WTC11 (cell line): ENCODE data around the gene CYTH3. TPM values are rescaled to one million over a fixed set of nuclear protein-coding genes. Genes with fewer than 3 reads are reported as not detected.
A peak's percentile ranks its signal among the peaks of the same experiment; 100 is the strongest.

ENCODE experiments used
- ATAC-seq: fragments of 200-7000 bp; cut with Tn5 transposase; 2 replicates; pipeline ENCODE4 v1.10.0; 2021; ENCODE audit warnings: mild to moderate bottlenecking, moderate library complexity
- Bru-seq: library from RNA; stranded (reverse); fragments of 400-500 nt; gene quantifications from one replicate; lab custom pipeline; 2021; lab: Mats Ljungman, UMichigan
- CTCF ChIA-PET: fragments of 300-600 bp; sonication (Branson Sonifier 250); formaldehyde crosslinking; loops from one replicate; lab custom pipeline; 2021; ENCODE audit warnings: antibody characterized with exemption; lab: Charles Lee
- POLR2A ChIA-PET: fragments of 350-600 bp; sonication (Branson Sonifier 250); formaldehyde crosslinking; loops from one replicate; lab custom pipeline; 2021; ENCODE audit warnings: antibody characterized with exemption; lab: Charles Lee
- DNase-seq: peaks from one replicate; pipeline ENCODE4 v3.0.0; 2021; ENCODE audit warnings: low spot score
- H3K27ac Mint-ChIP-seq: 2 replicates; pipeline ENCODE4 v1.8.0; 2021; ENCODE audit warnings: mixed read lengths
- H3K27me3 Mint-ChIP-seq: 2 replicates; pipeline ENCODE4 v1.8.0; 2021; ENCODE audit warnings: low read depth, mild to moderate bottlenecking, moderate library complexity, mixed read lengths
- H3K36me3 Mint-ChIP-seq: 2 replicates; pipeline ENCODE4 v1.8.0; 2021; ENCODE audit warnings: mixed read lengths
- H3K4me1 Mint-ChIP-seq: 2 replicates; pipeline ENCODE4 v1.8.0; 2022; ENCODE audit warnings: mixed read lengths
- H3K4me3 Mint-ChIP-seq: 2 replicates; pipeline ENCODE4 v1.8.0; 2021; ENCODE audit warnings: mild to moderate bottlenecking, moderate library complexity, mixed read lengths
- H3K9me3 Mint-ChIP-seq: 2 replicates; pipeline ENCODE4 v1.8.0; 2021; ENCODE audit warnings: mixed read lengths
- CBFB ChIP-seq: sonication (generic); formaldehyde crosslinking; IDR thresholded peaks from 2 replicates; pipeline ENCODE4 v1.8.1; 2022; ENCODE audit warnings: mild to moderate bottlenecking, low read depth, missing genetic modification reagents
- FOXP1 ChIP-seq: sonication (generic); formaldehyde crosslinking; IDR thresholded peaks from 2 replicates; pipeline ENCODE4 v1.8.0; 2022; ENCODE audit warnings: missing genetic modification reagents, mild to moderate bottlenecking, moderate library complexity, borderline replicate concordance
- GABPB1 ChIP-seq: sonication (generic); formaldehyde crosslinking; IDR thresholded peaks from 2 replicates; pipeline ENCODE4 v1.8.1; 2023; ENCODE audit warnings: mild to moderate bottlenecking, missing genetic modification reagents
- GRHL2 ChIP-seq: fragments of 250-450 bp; sonication (Bioruptor Pico); IDR thresholded peaks from 2 replicates; pipeline ENCODE4 v1.8.0; 2022; ENCODE audit warnings: mild to moderate bottlenecking, moderate library complexity; ENCODE audit not compliant: insufficient replicate concordance, severe bottlenecking
- IRF2 ChIP-seq: sonication (generic); formaldehyde crosslinking; IDR thresholded peaks from 2 replicates; pipeline ENCODE4 v1.8.0; 2022; ENCODE audit warnings: low read depth, missing genetic modification reagents, borderline replicate concordance
- MYBL2 ChIP-seq: sonication (generic); formaldehyde crosslinking; IDR thresholded peaks from 2 replicates; pipeline ENCODE4 v1.8.1; 2023; ENCODE audit warnings: mild to moderate bottlenecking, moderate library complexity, missing genetic modification reagents
- NFE2L1 ChIP-seq: sonication (generic); formaldehyde crosslinking; IDR thresholded peaks from 2 replicates; pipeline ENCODE4 v1.8.1; 2023; ENCODE audit warnings: missing genetic modification reagents
- OVOL2 ChIP-seq: fragments of 250-450 bp; sonication (Bioruptor Pico); IDR thresholded peaks from 2 replicates; pipeline ENCODE4 v1.9.0; 2021; ENCODE audit warnings: mild to moderate bottlenecking, borderline replicate concordance
- RELA ChIP-seq: sonication (generic); formaldehyde crosslinking; IDR thresholded peaks from 2 replicates; pipeline ENCODE4 v1.8.1; 2022; ENCODE audit warnings: missing genetic modification reagents, mild to moderate bottlenecking, borderline replicate concordance
- RORB ChIP-seq: fragments of 250-450 bp; sonication (Bioruptor Pico); IDR thresholded peaks from 2 replicates; pipeline ENCODE4 v1.9.0; 2021; ENCODE audit warnings: mild to moderate bottlenecking
- SMAD3 ChIP-seq: sonication (generic); formaldehyde crosslinking; IDR thresholded peaks from 2 replicates; pipeline ENCODE4 v1.8.0; 2022; ENCODE audit warnings: missing genetic modification reagents, mild to moderate bottlenecking, borderline replicate concordance
- SP1 ChIP-seq: sonication (generic); formaldehyde crosslinking; conservative IDR thresholded peaks from 2 replicates; pipeline ENCODE4 v1.8.1; 2022; ENCODE audit warnings: missing genetic modification reagents
- ZNF232 ChIP-seq: sonication (generic); formaldehyde crosslinking; IDR thresholded peaks from 2 replicates; pipeline ENCODE4 v1.8.0; 2022; ENCODE audit warnings: mild to moderate bottlenecking, missing genetic modification reagents
- long read RNA-seq, 3 experiments: library from RNA in 1 of 3; library from capped mRNA in 1 of 3; library from polyadenylated mRNA in 1 of 3; unstranded in 2 of 3; stranded (forward) in 1 of 3; transcript quantifications; one replicate each; pipeline ENCODE4 v2.0.0, GENCODE V29; 2021
- total RNA-seq: library from RNA; stranded (reverse); gene quantifications from 3 replicates; pipeline ENCODE4 v1.2.3, GENCODE V29; 2021
- TF ChIP-seq, protein P1 (sequence below): fragments of 250-450 bp; sonication (Bioruptor Pico); IDR thresholded peaks from 2 replicates; pipeline ENCODE4 v1.9.0; 2021; ENCODE audit warnings: mild to moderate bottlenecking
- TF ChIP-seq, protein P2 (sequence below): fragments of 250-450 bp; sonication (Bioruptor Pico); conservative IDR thresholded peaks from 2 replicates; pipeline ENCODE4 v1.9.0; 2021; ENCODE audit warnings: mild to moderate bottlenecking
- TF ChIP-seq, protein P3 (sequence below): fragments of 250-450 bp; sonication (Bioruptor Pico); IDR thresholded peaks from 2 replicates; pipeline ENCODE4 v1.8.0; 2021; ENCODE audit warnings: mild to moderate bottlenecking
- TF ChIP-seq, protein P4 (sequence below): sonication (generic); formaldehyde crosslinking; IDR thresholded peaks from 2 replicates; pipeline ENCODE4 v1.8.1; 2023; ENCODE audit warnings: mild to moderate bottlenecking, missing genetic modification reagents
- TF ChIP-seq, protein P5 (sequence below): sonication (generic); formaldehyde crosslinking; IDR thresholded peaks from 2 replicates; pipeline ENCODE4 v1.8.0; 2022; ENCODE audit warnings: missing genetic modification reagents
- TF ChIP-seq, protein P6 (sequence below): sonication (generic); formaldehyde crosslinking; IDR thresholded peaks from 2 replicates; pipeline ENCODE4 v1.8.1; 2023; ENCODE audit warnings: mild to moderate bottlenecking, missing genetic modification reagents, moderate library complexity

CYTH3 gene, protein sequence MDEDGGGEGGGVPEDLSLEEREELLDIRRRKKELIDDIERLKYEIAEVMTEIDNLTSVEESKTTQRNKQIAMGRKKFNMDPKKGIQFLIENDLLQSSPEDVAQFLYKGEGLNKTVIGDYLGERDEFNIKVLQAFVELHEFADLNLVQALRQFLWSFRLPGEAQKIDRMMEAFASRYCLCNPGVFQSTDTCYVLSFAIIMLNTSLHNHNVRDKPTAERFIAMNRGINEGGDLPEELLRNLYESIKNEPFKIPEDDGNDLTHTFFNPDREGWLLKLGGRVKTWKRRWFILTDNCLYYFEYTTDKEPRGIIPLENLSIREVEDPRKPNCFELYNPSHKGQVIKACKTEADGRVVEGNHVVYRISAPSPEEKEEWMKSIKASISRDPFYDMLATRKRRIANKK
- total RNA-seq (11.8 to 13.2 TPM (median 12.5 TPM) in 3 replicates), Bru-seq, nascent RNA (percentile 58 among the genes with signal in this experiment)
- long read RNA-seq, experiment 1, full-length matches to known transcripts, result 60 of 91 reads
- long read RNA-seq, experiment 1, partial matches to known transcripts, result 5 of 91 reads
- long read RNA-seq, experiment 1, other reads (novel, unspliced or antisense), result 26 of 91 reads
- long read RNA-seq, experiment 2, full-length matches to known transcripts, result 6 of 22 reads
- long read RNA-seq, experiment 2, partial matches to known transcripts, result 3 of 22 reads
- long read RNA-seq, experiment 2, other reads (novel, unspliced or antisense), result 13 of 22 reads
- long read RNA-seq, experiment 3, partial matches to known transcripts, result 1 of 1 reads
- long read RNA-seq, experiment 3, other reads (novel, unspliced or antisense), result 0 of 1 reads

DNA sequence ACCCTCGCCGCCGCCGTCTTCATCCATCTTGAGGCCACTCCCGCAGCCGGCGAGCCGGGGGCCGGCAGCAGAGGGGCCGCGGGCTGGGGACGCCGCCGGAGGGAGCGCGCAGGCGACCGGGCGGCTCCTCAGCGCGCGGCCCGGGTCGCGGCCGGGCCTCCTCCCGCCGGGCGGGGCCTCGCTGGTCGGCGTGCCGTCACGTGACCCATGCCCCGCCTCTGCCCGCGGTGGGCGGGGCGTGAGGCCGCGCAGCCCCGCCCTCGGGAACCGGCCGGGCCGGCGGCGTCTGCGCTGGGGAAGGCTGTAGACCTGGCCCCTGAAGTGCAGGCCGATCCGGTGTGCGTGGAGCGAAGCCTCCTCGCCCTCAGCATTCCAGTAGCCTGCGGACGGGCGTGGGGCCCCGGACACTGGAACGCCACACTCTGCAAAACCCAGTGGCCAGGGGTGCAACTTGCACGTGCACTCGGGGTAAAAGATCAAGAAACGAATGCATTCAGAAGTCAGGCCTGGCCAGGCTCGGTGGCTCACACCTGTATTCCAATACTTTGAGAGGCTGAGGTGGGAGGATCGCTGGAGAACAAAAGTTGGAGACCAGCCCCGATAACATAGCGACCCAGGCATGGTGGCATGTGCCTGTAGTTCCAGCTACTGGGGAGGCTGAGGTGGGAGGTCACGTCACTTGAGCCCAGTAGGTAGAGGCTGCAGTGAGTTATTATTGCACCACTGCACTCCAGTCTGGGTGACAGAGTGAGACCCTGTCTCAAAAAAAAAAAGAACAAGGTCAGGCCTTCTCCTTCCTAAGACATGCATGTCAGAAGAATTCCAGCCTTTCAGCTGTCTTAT, at the start of gene CYTH3:
CYTH3 (minus strand) TSS at position 144 of the 843 bp plus-strand sequence; CDS start at position 27, 117 bp downstream.
- CTCF ChIA-PET, result no interaction called here
- peak within 1 kb of the TSS; percentile 87 for H3K27ac Mint-ChIP-seq
- H3K9me3 Mint-ChIP-seq, result no peaks in the 10 kb centered on the region
- ATAC-seq (peak; percentile 89), DNase-seq (peak; percentile 81)
- peaks cover 23% of the 10 kb centered on the region for H3K27me3 Mint-ChIP-seq
- H3K36me3 Mint-ChIP-seq, result no peaks in the 10 kb centered on the region
- H3K4me1 Mint-ChIP-seq, result peaks cover 43% of the 10 kb centered on the region
- H3K4me3 Mint-ChIP-seq, result peak within 1 kb of the TSS; percentile 92
- POLR2A ChIA-PET, result interaction anchor here (0.5 to 0.6 kb wide), 2 partner anchors 22 to 200 kb away, joined by 3 read pairs; no protein-coding TSS in a partner anchor
- TF ChIP-seq, protein P1, sequence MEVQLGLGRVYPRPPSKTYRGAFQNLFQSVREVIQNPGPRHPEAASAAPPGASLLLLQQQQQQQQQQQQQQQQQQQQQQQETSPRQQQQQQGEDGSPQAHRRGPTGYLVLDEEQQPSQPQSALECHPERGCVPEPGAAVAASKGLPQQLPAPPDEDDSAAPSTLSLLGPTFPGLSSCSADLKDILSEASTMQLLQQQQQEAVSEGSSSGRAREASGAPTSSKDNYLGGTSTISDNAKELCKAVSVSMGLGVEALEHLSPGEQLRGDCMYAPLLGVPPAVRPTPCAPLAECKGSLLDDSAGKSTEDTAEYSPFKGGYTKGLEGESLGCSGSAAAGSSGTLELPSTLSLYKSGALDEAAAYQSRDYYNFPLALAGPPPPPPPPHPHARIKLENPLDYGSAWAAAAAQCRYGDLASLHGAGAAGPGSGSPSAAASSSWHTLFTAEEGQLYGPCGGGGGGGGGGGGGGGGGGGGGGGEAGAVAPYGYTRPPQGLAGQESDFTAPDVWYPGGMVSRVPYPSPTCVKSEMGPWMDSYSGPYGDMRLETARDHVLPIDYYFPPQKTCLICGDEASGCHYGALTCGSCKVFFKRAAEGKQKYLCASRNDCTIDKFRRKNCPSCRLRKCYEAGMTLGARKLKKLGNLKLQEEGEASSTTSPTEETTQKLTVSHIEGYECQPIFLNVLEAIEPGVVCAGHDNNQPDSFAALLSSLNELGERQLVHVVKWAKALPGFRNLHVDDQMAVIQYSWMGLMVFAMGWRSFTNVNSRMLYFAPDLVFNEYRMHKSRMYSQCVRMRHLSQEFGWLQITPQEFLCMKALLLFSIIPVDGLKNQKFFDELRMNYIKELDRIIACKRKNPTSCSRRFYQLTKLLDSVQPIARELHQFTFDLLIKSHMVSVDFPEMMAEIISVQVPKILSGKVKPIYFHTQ (CRISPR knock-in tag), result no peak
- TF ChIP-seq IRF2 (CRISPR knock-in tag) (no peak), MYBL2 (CRISPR knock-in tag) (no peak), SP1 (peak; percentile 65; the same call in 1 of the 2 replicates), FOXP1 (CRISPR knock-in tag) (peak; percentile 73; the same call in 1 of the 2 replicates), CBFB (CRISPR knock-in tag) (no peak), ZNF232 (0 out of 2 replicates have a peak, but pooled peaks have one; percentile 25), GRHL2 (CRISPR knock-in tag) (no peak), OVOL2 (CRISPR knock-in tag) (no peak), NFE2L1 (CRISPR knock-in tag) (no peak), SMAD3 (no peak), GABPB1 (no peak), RORB (no peak), RELA (CRISPR knock-in tag) (no peak)
- TF ChIP-seq, protein P2, sequence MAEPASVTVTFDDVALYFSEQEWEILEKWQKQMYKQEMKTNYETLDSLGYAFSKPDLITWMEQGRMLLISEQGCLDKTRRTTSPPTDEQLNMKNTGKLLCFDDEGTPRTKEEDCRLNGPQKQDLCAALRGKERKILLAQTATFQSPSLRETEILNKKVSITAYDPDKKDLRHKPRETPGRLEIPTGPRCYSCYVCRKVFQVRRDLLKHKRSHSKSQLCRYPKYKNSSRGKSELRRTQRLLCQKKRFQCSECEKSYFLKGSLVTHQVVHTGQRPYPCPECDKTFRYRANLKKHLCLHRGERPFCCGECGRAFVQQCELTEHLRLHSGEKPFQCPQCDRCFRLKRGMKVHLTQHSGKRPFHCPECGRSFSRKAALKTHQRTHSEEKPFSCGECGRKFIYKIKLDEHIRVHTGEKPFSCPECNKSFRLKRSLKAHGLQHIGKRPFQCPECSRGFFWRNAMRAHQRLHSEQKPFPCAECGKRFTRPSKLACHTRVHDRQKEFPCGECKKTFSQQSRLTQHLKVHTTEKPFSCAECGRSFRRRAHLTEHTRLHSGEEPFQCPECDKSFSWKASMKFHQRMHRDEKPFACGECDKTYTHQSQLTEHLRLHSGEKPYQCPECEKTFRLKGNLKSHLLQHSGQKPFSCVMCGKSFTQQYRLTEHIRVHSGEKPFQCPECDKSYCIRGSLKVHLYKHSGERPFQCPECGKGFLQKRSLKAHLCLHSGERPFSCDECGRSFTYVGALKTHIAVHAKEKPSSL (CRISPR knock-in tag), result no peak
- TF ChIP-seq, protein P3, sequence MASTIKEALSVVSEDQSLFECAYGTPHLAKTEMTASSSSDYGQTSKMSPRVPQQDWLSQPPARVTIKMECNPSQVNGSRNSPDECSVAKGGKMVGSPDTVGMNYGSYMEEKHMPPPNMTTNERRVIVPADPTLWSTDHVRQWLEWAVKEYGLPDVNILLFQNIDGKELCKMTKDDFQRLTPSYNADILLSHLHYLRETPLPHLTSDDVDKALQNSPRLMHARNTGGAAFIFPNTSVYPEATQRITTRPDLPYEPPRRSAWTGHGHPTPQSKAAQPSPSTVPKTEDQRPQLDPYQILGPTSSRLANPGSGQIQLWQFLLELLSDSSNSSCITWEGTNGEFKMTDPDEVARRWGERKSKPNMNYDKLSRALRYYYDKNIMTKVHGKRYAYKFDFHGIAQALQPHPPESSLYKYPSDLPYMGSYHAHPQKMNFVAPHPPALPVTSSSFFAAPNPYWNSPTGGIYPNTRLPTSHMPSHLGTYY (CRISPR knock-in tag), result no peak
- TF ChIP-seq, protein P4, sequence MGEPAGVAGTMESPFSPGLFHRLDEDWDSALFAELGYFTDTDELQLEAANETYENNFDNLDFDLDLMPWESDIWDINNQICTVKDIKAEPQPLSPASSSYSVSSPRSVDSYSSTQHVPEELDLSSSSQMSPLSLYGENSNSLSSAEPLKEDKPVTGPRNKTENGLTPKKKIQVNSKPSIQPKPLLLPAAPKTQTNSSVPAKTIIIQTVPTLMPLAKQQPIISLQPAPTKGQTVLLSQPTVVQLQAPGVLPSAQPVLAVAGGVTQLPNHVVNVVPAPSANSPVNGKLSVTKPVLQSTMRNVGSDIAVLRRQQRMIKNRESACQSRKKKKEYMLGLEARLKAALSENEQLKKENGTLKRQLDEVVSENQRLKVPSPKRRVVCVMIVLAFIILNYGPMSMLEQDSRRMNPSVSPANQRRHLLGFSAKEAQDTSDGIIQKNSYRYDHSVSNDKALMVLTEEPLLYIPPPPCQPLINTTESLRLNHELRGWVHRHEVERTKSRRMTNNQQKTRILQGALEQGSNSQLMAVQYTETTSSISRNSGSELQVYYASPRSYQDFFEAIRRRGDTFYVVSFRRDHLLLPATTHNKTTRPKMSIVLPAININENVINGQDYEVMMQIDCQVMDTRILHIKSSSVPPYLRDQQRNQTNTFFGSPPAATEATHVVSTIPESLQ, result no peak
- TF ChIP-seq, protein P5, sequence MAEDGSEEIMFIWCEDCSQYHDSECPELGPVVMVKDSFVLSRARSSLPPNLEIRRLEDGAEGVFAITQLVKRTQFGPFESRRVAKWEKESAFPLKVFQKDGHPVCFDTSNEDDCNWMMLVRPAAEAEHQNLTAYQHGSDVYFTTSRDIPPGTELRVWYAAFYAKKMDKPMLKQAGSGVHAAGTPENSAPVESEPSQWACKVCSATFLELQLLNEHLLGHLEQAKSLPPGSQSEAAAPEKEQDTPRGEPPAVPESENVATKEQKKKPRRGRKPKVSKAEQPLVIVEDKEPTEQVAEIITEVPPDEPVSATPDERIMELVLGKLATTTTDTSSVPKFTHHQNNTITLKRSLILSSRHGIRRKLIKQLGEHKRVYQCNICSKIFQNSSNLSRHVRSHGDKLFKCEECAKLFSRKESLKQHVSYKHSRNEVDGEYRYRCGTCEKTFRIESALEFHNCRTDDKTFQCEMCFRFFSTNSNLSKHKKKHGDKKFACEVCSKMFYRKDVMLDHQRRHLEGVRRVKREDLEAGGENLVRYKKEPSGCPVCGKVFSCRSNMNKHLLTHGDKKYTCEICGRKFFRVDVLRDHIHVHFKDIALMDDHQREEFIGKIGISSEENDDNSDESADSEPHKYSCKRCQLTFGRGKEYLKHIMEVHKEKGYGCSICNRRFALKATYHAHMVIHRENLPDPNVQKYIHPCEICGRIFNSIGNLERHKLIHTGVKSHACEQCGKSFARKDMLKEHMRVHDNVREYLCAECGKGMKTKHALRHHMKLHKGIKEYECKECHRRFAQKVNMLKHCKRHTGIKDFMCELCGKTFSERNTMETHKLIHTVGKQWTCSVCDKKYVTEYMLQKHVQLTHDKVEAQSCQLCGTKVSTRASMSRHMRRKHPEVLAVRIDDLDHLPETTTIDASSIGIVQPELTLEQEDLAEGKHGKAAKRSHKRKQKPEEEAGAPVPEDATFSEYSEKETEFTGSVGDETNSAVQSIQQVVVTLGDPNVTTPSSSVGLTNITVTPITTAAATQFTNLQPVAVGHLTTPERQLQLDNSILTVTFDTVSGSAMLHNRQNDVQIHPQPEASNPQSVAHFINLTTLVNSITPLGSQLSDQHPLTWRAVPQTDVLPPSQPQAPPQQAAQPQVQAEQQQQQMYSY, result no peak
- TF ChIP-seq, protein P6, sequence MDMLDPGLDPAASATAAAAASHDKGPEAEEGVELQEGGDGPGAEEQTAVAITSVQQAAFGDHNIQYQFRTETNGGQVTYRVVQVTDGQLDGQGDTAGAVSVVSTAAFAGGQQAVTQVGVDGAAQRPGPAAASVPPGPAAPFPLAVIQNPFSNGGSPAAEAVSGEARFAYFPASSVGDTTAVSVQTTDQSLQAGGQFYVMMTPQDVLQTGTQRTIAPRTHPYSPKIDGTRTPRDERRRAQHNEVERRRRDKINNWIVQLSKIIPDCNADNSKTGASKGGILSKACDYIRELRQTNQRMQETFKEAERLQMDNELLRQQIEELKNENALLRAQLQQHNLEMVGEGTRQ, result peak; percentile 97
